ENCODE results near the gene BFSP1. TPM values are rescaled to one million over a fixed set of nuclear protein-coding genes. Genes with fewer than 3 reads are reported as not detected.

Gene BFSP1
- polyA plus RNA-seq, 3 donors: 3.9 to 4.5 (median 3.9) TPM

- DNase-seq (ENCODE audit: low read depth in 3 of 3, low spot score in 2 of 3): no peak
These were observed 27.2 kb upstream of the BFSP1 start for GRCh38 chr20:17558154-17558940.

- no peak for DNase-seq (ENCODE audit: low read depth in 3 of 3, low spot score in 2 of 3)
These were observed 26.5 kb upstream of the BFSP1 start for GRCh38 chr20:17557675-17558006.

DNA sequence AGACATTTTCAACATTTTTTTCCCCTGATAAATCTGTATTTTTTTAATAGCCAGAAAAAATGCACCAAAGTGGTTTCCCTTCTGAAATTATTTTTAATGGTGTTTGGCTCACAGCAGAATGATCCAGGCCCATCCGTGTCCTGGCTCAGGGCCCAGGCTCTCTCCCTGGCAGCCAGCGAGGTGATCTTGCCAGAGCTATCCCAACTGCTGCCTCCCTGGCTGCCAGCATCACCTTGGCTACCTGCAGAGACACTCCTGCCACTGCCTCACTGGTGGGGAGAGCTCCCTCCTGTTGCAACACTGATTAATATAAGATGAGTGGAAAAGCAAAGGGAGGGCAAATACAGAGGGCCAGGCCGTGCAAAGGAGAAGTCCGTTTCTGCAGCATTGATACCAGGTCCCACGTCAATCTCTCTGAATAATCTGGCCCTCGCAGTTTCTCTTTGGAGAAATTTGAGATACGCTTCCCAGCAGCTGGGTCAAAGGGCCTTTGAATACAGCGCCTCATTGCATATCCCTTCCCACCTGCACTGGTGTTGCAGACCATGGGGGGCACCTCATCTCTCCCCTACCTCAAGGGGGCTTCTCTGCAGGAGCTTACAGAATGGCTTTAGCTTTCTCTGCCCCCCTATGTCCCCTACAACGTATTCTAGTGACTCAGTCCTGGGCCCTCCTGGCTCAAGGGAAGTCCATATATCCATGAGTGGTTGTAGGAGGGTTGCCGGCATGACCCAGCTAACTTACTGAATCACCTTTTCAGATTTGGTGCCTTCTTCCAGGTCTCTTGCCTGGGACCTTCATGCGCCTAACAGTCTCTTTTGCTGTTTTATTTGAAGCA is 25.9 kb upstream of the BFSP1 start:
- DNase-seq (ENCODE audit: low read depth in 3 of 3, low spot score in 2 of 3): no peak

DNA sequence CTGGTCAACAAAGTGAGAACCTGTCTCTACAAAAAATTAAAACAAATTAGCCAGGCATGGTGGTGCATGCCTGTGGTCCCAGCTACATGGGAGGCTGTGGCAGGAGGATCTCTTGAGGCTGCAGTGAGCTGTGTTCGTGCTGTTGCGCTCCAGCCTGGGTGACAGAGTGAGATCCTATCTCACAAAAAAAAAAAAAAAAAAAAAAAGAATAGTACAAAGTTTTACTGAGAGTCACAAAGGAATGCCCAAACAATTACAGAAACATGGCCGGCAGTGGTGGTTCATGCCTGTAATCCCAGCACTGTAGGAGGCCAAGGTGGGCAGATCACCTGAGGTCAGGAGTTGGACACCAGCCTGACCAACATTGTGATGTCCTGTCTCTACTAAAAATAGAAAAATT is 23.9 kb upstream of the BFSP1 start:
- no peak for DNase-seq (ENCODE audit: low read depth in 3 of 3, low spot score in 2 of 3)

- no peak for DNase-seq (ENCODE audit: low read depth in 3 of 3, low spot score in 2 of 3)
These were observed 18.0 kb upstream of the BFSP1 start for GRCh38 chr20:17549131-17549530.

DNA sequence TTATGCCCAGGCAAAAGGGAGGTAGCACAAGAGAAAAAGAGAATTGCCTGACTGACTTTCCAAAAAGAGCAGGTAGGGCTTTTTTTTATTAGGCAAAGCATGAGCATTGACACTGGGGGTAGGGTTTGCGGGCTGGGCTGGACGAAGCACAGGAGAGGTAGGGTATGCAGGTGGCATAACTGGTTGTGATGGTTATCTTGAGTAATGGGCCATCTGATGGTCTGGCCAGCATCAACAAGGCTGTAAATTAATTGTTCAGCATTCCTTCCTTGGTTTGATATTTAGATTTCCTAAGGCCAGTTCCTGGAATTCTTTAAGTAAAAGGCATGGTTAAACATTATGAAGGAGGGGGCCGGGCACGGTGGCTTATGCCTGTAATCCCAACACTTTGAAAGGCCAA is 13.9 kb upstream of the BFSP1 start:
- no peak for DNase-seq (ENCODE audit: low read depth in 3 of 3, low spot score in 2 of 3)

GRCh38 chr20:17543531-17544131 is 12.5 kb upstream of the BFSP1 start:
- DNase-seq (ENCODE audit: low read depth in 3 of 3, low spot score in 2 of 3): no peak

- peak in 1 of 3 donors; percentile 64 for DNase-seq (ENCODE audit: low read depth in 3 of 3, low spot score in 2 of 3)
These were observed 11.8 kb upstream of the BFSP1 start for GRCh38 chr20:17542993-17543412.

- DNase-seq (ENCODE audit: low read depth in 3 of 3, low spot score in 2 of 3): no peak
These were observed 11.3 kb upstream of the BFSP1 start for GRCh38 chr20:17542481-17542880.

- DNase-seq (ENCODE audit: low read depth in 3 of 3, low spot score in 2 of 3): no peak
These were observed 10.8 kb upstream of the BFSP1 start for GRCh38 chr20:17541996-17542395.

- no peak for DNase-seq (ENCODE audit: low read depth in 3 of 3, low spot score in 2 of 3)
These were observed 10.4 kb upstream of the BFSP1 start for GRCh38 chr20:17541596-17541995.

DNA sequence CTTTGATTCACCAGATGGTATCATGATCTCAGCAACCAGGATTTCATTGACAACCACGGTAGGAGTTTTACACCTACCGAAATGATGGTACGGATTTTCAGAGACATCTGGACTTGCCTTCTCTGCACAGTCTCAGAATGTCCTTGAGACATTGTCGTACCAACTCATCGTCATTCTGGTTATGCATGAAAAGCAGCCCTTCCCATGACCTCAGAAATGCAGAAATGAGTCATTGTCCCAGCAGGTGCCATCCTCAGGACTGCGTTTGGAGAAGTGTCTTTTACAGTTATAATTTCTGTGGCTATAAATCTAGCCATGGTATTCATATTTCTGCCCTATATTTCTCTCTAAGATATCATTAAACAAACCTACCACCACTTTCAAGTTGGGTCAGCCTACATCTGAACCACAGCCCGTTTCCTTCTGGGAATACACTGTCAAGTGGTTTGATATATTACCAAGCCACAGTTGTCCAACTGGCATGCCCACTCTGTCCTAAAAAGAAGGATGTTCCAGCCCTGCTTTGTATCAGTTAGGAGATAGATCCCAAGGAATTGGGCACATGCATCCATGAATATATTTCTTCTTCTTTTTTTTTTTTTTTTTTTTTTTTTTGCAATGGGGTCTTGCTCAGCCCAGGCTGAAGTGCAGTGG is 7.5 kb upstream of the BFSP1 start:
- DNase-seq (ENCODE audit: low read depth in 3 of 3, low spot score in 2 of 3): no peak

DNA sequence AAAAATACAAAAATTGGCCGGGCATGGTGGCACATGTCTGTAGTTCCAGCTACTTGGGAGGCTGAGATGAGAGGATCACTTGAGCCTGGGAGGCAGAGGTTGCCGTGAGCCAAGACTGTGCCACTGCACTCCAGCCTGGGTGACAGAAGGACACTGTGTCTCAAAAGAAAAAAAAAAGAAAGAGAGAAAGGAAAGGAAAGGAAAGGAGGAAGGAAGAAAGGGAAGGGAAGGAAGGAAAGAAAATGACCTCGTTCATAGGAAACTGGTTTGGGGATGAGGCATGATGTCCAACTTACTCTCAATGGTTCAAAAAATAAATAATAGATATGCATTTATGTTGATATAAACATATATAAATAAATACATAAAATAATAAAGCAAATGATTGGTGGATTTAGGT is 6.8 kb upstream of the BFSP1 start:
- DNase-seq (ENCODE audit: low read depth in 3 of 3, low spot score in 2 of 3): no peak

DNA sequence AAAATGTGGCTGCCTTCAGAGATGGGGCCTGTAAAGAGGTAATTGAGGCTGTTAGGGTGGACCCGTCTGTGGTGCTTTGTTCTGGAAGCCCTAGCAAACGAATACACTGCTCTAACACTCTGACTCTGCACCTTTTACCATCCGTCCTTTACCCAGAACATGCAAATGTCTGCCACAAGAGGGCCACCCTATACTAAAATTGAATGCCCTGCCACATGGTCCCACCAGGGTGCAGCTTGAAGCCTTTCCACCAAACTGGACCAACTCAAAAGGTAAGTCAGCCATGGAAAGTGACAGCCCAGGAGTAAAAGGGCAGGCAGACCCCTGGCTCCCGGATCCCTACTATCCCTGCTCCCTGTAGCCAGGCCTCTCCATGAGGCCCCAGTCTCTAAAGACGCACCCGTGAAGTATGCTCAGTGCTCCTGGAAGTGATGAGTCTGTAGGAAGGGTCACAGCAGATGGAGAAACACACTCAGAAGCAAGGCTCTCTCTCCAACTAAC is 5.8 kb upstream of the BFSP1 start:
- peak in 1 of 3 donors; percentile 66 for DNase-seq (ENCODE audit: low read depth in 3 of 3, low spot score in 2 of 3)

GRCh38 chr20:17534077-17534476 is 2.9 kb upstream of the BFSP1 start:
- DNase-seq (ENCODE audit: low read depth in 3 of 3, low spot score in 2 of 3): no peak

DNA sequence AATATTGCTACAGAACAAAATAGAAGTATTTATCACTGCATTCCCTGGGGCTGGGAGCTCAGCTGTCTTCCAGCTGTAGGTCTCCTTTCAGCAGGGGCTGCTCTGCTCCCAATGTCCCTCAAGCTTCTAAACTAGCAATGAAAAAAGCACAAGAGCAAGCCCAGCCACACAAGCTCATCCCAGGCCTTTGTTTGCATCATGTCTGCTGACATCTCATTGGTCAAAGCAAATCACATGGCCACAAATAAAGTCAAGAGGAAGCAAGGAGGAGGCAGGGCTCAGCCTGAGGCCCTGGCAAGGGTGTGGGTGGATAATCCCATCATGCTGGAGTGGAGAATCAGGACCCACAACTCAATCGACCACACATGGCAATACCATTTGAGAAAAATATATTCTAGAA is 2.2 kb upstream of the BFSP1 start:
- no peak for DNase-seq (ENCODE audit: low read depth in 3 of 3, low spot score in 2 of 3)

DNA sequence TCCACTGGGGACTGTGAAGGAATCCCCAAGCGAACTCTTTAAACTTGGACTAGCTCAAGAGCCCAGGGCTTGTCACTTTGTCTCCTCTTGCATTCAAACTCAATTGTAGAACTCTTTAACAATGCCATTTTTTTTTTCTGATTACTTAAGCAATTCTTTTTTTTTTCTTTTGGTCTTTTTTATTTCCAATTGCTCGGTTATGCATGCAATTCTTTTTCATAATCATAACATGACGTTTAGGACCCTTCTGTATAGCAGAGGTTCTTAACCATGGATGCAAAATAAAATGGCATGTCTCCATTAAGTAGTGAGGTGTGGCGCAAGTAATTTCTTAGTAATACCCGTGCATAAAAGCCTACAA is 466 bp upstream of the BFSP1 start:
- no peak for DNase-seq (ENCODE audit: low read depth in 3 of 3, low spot score in 2 of 3)

DNA sequence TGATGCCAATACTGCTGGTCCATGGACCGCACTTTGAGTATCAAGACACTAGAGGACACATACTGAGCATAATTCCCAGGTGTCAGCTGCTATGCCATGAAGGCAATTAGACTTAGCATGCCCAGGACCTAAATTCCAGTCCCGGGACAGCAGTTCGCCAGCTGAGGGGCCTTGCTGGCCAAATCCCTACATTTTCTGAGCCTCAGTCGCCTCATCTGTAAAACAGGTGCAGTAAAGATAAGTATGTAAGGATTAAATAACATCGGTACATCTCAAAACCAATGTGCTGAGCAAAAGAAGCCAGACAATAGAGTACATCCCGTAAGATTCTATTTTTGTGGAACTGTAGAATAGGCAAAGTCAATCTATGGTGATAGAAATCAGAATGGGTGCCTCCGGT is 1.0 kb downstream of the BFSP1 start:
- no peak for DNase-seq (ENCODE audit: low read depth in 3 of 3, low spot score in 2 of 3)

DNA sequence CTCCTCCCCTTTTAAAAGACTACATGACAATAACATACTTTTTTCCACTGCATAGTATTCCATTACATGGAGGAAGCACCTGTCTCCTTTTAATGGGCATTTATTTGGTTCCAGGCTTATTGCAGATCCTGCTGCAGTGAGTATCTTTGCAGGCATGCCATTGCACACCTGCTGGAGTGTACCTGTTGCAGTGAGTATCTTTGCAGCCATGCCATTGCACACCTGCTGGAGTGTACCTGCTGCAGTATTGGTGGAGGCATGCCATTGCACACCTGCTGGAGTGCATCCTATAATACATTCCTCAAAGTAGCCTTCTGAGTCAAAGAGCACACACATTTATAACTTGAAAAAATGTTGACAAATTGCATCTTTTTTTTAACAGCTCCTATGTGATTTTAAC is 1.6 kb downstream of the BFSP1 start:
- DNase-seq (ENCODE audit: low read depth in 3 of 3, low spot score in 2 of 3): no peak

DNA sequence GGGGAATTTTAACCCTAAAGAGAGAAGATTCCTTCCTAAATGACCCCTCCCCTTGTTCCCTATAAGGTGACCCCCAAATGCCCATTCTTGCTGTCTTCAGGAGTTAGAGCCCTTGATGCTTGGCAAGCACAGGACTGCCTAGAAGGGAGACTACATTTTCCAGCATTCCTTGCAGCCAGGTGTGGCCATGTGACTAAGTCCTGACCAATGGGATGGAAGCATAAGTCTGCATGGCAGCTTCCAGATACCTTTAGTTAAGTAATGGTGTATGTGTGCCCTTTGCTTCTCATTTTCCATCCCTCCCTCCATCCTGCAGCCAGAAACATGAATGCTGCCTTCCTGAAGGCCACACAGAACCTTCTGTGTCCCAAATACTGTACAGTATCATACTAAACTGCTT is 5.5 kb downstream of the BFSP1 start:
- DNase-seq (ENCODE audit: low read depth in 3 of 3, low spot score in 2 of 3): no peak

GRCh38 chr20:17525132-17525531 is 6.0 kb downstream of the BFSP1 start:
- no peak for DNase-seq (ENCODE audit: low read depth in 3 of 3, low spot score in 2 of 3)

Data from right renal cortex interstitium (tissue), 3 donors.